ENCODE data around the gene GPANK1. TPM values are rescaled to one million over a fixed set of nuclear protein-coding genes. Genes with fewer than 3 reads are reported as not detected.

GPANK1 gene
- total RNA-seq, 1 experiment from 2014 or later, result 29.1 TPM

- TF ChIP-seq CTCF (IDR thresholded peaks at IDR 0.05) (no peak), ZNF232 (CRISPR knock-in tag; IDR thresholded peaks at IDR 0.05) (no peak), TEAD1 (CRISPR knock-in tag; IDR thresholded peaks at IDR 0.05) (no peak), ZNF512 (CRISPR knock-in tag; IDR thresholded peaks at IDR 0.05; ENCODE audit: borderline replicate concordance) (no peak), USF2 (CRISPR knock-in tag; IDR thresholded peaks at IDR 0.05) (no peak), CBFB (CRISPR knock-in tag; IDR thresholded peaks at IDR 0.05; ENCODE audit: low read depth) (no peak), USF1 (CRISPR knock-in tag; IDR thresholded peaks at IDR 0.05) (no peak), FOXP4 (CRISPR knock-in tag; IDR thresholded peaks at IDR 0.05) (no peak), FOXK1 (CRISPR knock-in tag; IDR thresholded peaks at IDR 0.05) (no peak), ZNF416 (CRISPR knock-in tag; IDR thresholded peaks at IDR 0.05) (no peak), ZBTB21 (CRISPR knock-in tag; IDR thresholded peaks at IDR 0.05; ENCODE audit: borderline replicate concordance) (no peak)
Measured at GRCh38 chr6:31676904-31677303, 12.1 kb upstream of the GPANK1 start (continued).

GRCh38 chr6:31676322-31676903 is 11.6 kb upstream of the GPANK1 start:
- CTCF ChIA-PET, result interaction anchor here (1.7 kb wide), 1 partner anchor 93 kb away, joined by 4 read pairs; no protein-coding TSS in a partner anchor
- ATAC-seq, result no peak
- POLR2A ChIA-PET, result interaction anchor here (1.4 kb wide), 1 partner anchor 59 kb away, joined by 4 read pairs; the partner anchor contains the start of gene CLIC1
- H3K4me3 Mint-ChIP-seq, result no peak overlapping the region
- peaks cover 19% of the 10 kb centered on the region for H3K36me3 Mint-ChIP-seq
- peaks cover 12% of the 10 kb centered on the region for H3K27me3 Mint-ChIP-seq (ENCODE audit: low read depth)
- H3K27ac Mint-ChIP-seq, result no peak overlapping the region
- peaks cover 7% of the 10 kb centered on the region for H3K4me1 Mint-ChIP-seq
- no peaks in the 10 kb centered on the region for H3K9me3 Mint-ChIP-seq
- no peak for DNase-seq (ENCODE audit: low spot score)
- TF ChIP-seq STAT6 (CRISPR knock-in tag; conservative IDR thresholded peaks at IDR 0.05; ENCODE audit: low read depth) (no peak), ZNF232 (CRISPR knock-in tag; IDR thresholded peaks at IDR 0.05) (no peak), ZNF671 (CRISPR knock-in tag; IDR thresholded peaks at IDR 0.05) (no peak), ERG (CRISPR knock-in tag; IDR thresholded peaks at IDR 0.05) (no peak), SMAD4 (CRISPR knock-in tag; IDR thresholded peaks at IDR 0.05) (no peak)

Data from WTC11 (cell line).